Suppressor macrophage treated with lipopolysaccharide for 4 hours (primary cell): ENCODE data around the gene SLC35D2.
"Not testable (repeated sequence)": the region's sequence is repeated elsewhere in the genome, so short reads cannot be mapped to it uniquely, and the experiment has no call there.

ENCODE experiments used
- DNase-seq: peaks from one replicate; pipeline ENCODE4 v3.0.0-alpha.2; 2020

SLC35D2 gene

DNA sequence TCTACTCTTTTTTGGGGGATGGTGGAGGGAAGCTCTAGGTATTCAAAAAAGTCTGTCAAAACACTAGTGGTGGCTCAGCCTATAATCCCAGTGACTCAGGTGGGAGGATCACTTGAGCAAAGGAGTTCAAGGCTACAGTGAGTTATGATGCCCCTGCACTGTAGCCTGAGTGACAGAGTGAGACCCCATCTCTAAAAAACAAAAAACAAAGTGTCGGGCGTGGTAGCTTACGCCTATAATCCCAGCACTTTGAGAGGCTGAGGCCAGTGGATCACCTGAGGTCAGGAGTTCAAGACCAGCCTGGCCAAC is 15.8 kb upstream of the SLC35D2 start:
- no peak for DNase-seq

DNA sequence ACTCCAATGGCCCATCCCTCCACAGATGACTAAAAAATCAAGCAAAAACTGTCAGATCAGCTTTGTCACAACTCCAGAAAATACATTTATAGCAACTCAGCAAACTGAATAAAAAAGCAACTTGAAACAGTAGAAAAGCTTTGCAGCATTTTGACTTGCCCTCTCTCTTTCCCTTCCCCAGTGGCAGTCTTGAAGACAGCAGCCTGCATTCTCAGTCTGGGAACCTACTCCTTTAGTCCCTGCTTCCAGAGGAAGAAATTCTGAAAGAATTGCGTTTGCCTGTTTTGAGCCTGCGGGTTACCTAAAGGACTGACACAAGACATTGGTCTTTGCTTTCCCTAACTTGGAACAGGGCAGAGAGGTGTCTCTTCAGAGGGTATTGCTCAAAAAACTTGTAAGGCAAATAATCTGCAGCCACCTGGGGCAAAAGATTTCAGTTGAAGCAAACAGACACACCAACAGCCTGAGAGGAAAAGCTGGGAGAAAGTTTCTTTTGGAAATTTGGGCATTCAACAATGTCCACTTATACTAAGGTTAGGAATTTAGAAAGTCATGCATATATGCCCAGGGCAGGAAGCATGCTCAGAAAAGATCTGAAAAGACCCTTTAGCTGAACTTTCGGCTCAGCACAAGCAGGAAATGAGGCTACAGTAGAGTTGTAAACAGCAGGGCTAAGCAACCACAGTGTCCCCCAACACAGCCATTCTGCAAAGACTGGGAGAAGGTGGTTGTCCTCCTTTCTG is 15.2 kb upstream of the SLC35D2 start:
- no peak for DNase-seq

GRCh38 chr9:96395964-96396363 is 12.5 kb upstream of the SLC35D2 start:
- DNase-seq: no peak

GRCh38 chr9:96394832-96395496 is 11.5 kb upstream of the SLC35D2 start:
- no peak for DNase-seq

DNA sequence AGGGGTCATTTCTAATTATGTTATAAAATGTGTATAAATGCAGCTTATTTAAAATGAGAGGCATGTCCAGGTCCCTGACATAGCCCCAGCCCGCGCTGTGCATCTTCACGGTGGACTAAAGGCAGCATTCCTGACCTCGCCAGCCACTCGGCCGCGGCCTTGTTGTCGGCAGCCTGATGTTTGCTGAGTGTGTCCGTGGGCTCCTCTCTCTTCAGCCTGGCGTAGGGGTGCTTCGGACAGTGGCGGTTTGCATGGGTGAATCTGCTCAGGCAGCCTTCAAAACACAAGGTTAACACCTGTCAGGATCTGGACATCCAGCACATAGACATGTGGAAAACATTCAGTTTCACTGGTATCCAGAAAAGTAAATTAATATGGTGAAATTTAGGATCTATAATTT is 8.8 kb upstream of the SLC35D2 start:
- no peak for DNase-seq

GRCh38 chr9:96391021-96391765 is 7.7 kb upstream of the SLC35D2 start:
- no peak for DNase-seq

DNA sequence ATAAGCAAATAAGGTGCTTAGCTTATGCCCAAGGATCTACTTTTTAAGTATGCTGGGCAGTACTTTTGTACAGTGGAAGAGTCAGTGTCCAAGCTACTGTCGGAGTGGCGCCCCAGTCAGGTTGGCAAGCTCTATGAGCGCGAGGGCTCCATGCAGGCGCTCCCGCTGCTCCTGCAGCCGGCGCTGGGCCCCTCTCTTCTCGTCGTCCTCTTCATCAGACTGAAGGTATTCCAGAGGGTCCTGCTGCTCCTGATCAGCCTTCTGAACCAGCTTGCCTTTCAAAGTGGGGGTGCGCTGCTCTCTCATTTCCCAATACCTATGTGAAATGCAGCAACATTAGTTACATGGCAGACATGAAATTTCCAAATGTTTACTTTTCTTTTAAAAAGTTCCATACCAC is 4.6 kb upstream of the SLC35D2 start:
- no peak for DNase-seq

DNA sequence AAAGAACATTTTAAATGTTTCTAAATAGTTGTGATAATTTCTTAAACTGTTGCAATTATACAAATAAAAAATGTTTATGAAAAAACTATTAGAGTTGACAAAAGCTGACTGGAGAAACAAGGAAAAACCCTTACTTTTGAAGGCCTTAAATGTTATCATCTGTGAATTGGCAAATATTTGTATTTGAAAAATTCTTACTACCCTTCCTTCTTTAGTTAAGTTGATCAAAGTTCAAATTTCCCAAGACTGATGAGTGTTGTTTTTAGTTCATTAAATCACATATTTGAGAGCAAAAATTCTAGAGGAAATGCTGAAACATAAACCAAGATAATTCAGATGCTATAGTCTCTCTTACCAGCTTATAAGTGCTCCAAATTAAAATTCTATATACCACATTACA is 2.6 kb upstream of the SLC35D2 start:
- no peak for DNase-seq

GRCh38 chr9:96382839-96383164 is 709 bp downstream of the SLC35D2 start:
- no peak for DNase-seq

DNA sequence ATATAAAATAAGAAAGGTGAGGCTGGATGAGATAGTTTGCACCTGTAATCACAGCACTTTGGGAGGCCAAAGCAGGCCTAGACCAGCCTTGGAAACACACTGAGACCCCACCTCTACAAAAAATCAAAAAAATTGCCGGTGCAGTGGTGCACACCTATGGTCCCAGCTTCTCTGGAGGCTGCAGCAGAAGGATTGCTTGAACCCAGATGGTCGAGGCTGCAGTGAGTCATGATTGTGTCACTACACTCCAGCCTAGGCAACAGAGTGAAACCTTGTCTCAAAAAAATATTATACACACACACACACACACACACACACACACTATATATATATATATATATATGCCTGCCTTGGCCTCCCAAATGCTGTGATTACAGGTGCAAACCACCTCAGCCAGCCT is 1.3 kb downstream of the SLC35D2 start:
- peak; percentile 34 for DNase-seq

DNA sequence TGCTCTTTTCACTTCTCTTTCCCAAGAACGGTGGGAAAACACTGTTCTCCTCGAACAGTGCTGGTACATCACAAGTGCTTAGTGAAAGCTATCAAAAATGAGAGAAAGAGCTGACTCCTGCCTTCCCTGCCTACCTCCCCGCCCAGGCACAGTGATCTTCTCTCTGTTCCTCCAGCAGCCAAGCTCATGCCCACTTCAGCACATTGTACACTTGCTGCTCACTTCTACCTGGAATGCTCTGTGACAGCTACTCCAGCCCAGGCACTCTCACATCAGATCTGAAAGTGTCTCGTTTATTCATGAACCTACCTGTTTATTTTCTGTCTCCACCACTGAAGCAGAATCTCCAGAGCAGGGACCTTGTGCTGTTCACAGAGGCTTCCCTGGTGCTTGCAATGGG is 1.8 kb downstream of the SLC35D2 start:
- DNase-seq: no peak

DNA sequence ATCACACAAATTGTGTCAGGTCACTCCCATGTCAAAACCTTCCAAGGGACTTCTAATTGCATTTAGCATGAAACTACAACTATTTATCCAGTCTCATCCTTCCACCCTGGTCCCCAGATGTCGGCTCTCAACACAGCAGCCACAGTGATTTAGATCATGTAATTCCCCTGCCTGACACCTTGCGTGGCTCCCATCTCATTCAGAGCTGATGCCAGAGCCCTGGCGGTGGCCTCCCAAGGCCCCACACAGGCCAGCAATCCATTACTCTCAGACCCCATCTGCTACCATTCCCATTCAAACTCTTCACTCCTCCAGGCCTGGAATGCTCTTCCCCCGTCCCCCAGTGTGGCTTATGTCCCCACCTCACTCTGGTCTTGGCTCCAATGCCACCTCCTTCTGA is 2.4 kb downstream of the SLC35D2 start:
- DNase-seq: no peak

- no peak for DNase-seq
These were observed 4.0 kb downstream of the SLC35D2 start for GRCh38 chr9:96379461-96379860.

DNA sequence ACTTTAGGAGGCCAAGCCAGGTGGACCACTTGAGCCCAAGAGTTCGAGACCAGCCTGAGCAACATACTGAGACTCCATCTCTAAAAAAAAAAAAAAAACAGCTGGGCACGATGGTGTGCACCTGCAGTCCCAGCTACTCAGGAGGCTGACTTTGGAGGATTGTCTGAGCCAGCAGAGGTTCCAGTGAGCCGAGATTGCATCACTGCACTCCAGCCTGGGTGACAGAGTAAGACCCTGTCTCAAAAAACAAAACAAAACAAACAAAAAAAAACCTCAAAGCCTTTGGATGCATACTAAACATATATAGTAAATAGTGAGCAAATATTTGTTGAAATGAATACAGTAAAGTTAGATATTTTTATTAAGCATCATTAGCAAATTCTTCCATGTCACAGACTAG is 5.3 kb downstream of the SLC35D2 start:
- no peak for DNase-seq

DNA sequence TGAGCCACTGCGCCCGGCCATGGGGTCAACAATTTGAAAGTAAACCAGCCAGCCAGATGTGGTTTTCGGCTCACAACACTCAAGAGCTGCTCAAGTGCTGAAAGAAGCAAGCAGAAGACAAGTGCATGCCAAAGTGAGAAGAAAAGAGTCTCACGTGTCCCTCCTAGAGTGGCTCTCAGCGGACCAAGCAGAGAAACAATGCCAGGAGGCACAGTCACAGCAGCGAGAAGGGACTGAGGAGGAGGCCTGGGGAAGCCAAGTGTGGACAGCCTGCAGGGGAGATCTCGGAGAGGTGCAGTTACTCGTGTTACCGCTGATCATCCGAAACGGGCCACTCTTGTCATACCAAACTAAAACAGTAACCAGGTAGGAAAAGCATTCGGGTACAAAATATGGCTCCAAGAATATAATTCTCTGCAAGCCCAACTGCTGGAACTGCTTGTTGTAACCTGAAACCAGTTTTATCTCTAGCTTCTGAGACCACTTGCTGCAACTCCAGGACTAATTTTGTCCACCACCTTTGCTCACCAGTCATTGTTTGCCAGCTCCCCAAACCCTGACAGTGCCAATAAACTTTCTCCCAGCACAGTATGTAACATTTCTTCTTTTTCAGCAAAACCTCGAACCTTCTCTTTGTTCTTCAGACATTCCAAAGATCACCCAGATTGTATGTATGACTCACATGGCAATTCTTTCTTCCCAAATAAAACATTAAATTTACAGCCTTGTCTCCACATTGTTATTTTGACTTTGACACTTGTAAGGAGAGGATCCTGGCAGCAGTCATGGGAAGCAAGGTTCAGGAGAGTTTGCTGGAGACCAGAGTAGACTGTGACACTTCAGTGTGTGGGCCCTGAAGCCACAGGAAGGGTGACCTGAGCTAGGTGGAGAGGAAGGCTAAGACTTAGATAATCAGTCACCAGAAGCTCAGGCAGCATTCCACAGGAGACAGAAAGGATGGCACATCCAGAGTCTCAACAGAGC is 6.3 kb downstream of the SLC35D2 start:
- DNase-seq: no peak

GRCh38 chr9:96375507-96375906 is 8.0 kb downstream of the SLC35D2 start:
- DNase-seq: not testable (repeated sequence)

DNA sequence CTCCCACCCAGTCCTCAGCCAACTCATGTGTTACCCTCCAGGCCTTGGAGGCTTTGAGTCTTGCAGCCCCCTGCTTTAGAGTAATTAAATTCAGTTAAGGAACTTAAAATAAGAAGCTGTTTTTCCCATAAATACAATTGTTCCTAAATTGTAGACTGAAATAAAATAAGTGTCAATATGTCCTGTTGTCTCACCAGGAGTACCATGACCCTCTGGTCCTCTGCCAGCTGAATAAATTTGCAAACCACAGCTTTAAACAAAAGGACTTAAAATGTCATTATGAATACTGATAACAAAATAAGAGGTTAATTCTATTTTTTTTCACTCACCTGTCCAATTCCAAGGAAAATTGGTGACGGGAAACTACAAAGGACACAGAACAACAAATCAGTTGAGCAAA is 15.6 kb downstream of the SLC35D2 start:
- no peak for DNase-seq

- no peak for DNase-seq
These were observed 20.1 kb downstream of the SLC35D2 start for GRCh38 chr9:96363175-96363967.

DNA sequence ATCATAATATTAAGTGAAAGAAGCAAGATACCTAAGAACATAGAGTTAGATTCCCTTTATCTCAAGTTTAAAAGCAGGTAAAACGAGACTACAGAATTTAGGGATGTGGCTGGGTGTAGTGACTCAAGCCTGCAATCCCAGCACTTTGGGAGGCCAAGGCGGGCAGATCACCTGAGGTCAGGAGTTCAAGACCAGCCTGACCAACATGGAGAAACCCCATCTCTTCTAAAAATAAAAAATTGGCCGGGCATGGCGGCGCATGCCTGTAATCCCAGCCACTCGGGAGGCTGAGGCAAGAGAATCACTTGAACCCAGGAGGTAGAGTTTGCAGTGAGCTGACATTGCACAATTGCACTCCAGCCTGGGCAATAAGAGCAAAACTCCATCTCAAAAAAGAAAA is 21.4 kb downstream of the SLC35D2 start:
- not testable (repeated sequence) for DNase-seq

DNA sequence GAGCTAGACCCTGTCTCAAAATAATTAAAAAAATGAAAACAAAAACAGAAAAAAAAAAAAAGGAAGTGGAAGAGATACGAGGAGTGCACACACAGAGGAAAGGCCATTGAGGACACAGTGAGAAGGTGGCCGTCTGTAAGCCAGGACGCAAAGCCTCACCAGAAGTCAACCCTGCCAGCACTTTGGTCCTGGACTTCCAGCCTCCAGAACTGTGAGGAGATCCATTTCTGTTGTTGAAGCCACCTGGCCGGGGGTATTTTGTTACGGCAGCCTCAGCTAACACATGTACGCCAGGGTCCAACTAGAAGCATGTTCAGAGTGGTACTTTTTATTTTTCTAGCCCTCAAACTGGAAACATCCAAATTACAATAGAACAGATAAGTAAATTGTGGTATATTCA is 21.8 kb downstream of the SLC35D2 start:
- DNase-seq: no peak

- no peak for DNase-seq
These were observed 22.5 kb downstream of the SLC35D2 start for GRCh38 chr9:96360976-96361375.

GRCh38 chr9:96360523-96360922 is 23.0 kb downstream of the SLC35D2 start:
- not testable (repeated sequence) for DNase-seq
